GM18508 (cell line): ENCODE data around the gene PTPRB.
"Not testable (repeated sequence)": the region's sequence is repeated elsewhere in the genome, so short reads cannot be mapped to it uniquely, and the experiment has no call there.

ENCODE experiments used
- ATAC-seq: cut with Tn5 transposase; IDR thresholded peaks from one replicate; pipeline ENCODE4 v1.9.1; 2021; ENCODE audit warnings: moderate number of reproducible peaks; ENCODE audit not compliant: insufficient read depth, unreplicated experiment

The PTPRB gene

DNA sequence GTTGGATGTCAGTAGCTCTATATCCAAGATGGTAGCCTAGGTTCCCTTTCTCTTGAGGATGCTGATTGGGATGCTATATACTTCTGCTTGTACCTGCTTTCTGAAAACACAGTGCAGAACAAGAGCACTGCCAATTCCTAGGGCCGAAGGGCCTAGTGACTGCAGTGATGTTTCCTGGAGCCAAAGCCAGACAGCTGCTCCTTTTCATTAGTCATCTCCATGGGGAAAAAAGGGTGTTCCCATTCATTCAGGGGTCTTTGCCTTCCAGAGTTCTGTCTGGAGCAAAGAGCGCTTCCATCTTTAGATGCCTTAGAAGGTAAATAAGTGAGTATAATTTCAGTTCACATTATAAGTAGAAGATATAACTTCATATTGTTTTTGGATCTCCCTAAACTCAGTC is 85.5 kb downstream of the PTPRB start:
- ATAC-seq, result no peak

DNA sequence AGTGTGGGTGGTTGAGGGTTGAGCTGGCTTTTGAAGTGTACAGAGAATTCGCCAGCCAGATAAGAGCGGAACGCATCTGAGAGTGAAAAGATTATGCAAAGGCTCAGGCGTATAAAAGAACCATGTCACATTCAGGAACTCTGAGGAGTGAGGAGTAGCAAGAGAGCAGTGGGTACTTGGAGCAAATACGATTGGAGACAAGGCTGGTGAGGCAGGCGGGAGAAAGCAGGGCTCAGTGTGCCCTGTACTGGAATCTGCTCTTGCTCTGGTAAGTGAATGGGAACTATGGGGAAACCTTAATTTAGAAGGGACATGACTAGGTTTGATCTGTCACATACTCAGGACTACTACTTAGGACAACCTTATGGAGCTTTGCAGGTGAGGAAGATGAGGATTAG is 87.0 kb downstream of the PTPRB start:
- ATAC-seq, result no peak

DNA sequence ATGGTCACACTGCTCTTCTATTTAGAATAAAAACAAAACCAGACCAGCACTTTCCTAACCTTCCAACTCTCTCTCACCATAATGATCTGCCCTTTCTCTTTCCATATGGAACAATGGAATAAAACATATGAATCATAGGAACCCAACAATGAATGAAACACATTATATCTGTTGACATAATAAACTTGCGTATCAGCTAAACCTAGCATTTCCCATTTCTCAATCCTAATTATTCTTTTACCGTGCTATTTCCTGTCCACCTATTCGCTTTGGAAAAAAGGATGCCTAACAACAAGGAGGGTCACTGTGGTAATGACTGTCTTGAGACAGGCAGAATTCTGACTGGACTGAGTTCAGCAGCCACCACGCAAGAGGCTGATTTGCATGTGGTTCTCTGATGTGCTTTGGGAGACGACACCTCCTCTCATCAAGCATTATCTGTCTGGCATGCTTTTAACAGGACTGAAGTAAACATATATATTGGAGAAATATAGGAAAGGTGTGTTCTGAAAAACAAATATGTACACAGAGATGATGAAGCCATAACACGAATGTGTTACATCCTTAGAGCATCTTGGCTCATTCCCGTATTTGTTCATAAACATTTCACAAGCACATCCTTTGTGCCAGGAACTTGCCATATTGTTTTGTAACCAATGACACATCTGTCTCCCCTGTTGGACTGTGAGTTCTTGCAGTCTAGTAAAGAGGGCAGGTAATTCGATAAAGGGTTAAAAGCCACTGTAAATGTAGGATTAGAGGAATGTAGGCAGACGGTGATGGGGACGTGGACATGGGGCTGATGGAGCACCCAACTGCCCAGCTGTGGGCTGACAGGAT is 87.7 kb downstream of the PTPRB start:
- no peak for ATAC-seq

DNA sequence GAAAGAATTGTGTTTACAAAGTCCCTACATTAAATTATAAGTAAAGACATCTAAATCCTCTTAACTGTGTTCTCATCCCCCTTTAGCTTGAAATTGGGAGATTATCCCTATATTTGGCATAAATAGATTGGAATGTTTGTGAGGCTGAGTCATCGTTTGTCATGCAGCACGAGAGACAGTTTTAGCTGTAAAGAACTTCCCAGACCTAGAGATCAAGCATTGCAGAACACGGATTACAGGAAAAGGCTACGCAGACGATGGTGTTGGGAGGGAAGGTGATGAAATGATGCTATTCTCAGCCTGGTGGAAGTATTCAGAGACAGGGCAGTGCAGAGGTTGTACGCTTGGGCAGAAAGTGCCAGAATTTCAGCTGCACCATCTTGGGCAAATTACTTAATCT is 93.8 kb downstream of the PTPRB start:
- ATAC-seq, result no peak

DNA sequence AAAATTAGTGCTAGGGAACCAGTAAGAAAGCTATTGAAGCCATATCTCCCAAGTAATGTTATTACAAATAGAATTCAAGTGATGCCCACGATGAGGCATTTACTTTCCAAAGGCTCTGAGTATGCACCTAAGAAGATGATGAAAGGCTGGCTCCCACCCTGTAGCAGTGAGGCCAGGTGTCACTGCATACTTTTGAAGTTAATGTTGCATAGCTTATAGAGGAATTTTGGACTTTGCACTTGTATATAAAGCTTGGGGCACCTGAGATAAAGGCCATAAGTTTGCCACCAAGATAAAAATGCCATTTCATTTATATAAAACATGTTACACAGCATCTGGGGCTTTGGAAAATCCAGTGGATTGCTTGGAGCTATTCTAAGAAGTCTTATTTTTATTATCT is 96.2 kb downstream of the PTPRB start:
- ATAC-seq, result no peak

DNA sequence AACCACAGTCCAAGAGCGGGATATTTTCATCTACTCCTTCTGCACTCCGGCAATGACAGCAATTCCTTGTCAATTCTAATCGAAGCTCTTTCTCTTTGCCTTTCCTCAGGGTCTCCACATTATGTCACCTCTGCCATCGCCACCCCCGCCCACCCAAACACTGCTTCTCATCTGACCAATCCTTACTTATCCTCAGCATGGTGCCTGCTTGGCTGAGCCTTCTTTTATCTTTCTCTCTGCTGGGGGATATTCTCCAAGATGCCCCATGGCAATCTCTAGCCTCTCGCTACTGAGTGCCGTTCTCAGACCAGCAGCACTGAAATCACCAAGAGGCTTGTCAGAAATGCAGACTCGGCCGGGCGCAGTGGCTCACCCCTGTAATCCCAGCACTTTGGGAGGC is 100.6 kb downstream of the PTPRB start:
- no peak for ATAC-seq

DNA sequence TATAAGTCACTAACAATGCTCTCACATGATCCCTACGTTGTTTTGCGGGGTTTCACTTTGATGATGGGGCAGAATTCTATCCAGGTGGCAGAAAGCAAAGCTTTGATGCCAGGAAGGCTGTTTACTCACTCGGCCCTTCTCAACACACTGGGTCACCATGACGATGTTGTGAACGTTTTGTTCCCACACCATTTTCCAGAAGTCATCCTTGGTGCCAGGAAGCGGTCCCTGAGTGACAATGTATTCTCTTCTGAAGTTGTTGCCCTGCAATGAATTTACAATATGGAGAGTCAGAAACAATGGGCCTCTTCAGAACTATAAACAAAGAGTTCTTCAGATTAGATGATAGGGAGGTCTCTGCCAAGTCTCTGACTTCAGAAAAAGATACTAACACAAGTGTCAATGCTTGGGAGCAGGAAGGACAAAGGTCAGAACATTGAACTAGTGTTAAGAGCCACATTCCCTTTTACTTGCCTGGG is 101.3 kb downstream of the PTPRB start:
- ATAC-seq, result no peak

DNA sequence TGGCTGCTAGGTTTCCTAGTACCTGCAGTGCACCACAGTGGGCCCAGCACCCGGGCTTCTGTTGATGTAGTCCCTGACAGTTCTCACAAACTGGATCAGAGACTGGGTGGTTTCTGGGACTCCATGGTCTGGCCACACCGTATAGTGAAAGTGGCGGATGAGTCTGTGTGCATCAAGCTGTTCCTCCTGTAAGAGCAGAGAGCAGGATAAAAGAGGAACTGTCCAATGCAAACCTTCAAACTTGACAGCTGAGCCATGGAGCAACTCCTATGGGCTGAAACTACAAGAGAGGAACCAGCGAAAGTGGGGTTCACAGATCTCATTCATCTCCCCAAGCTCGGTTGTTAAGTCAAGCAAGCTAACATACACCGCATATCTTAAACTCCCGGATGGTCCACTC is 102.8 kb downstream of the PTPRB start:
- no peak for ATAC-seq

DNA sequence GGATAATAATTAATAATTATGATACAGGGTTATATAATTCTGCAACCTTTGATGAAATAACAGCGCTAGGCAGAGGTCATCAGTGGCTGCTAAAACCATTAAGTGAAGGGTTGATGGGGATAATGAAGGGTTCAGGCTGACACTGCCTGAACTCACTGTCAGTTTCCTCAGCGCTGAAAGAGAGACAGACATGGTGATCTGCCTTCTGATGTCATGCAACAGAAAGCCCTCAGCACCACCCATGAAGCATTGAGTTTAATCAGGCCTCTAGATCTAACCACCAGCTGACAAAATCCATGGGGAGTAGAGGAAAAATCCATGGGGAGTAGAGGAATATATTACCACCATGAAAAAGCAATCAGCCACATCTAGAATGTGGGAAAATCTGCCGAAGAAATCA is 107.6 kb downstream of the PTPRB start:
- ATAC-seq, result no peak

DNA sequence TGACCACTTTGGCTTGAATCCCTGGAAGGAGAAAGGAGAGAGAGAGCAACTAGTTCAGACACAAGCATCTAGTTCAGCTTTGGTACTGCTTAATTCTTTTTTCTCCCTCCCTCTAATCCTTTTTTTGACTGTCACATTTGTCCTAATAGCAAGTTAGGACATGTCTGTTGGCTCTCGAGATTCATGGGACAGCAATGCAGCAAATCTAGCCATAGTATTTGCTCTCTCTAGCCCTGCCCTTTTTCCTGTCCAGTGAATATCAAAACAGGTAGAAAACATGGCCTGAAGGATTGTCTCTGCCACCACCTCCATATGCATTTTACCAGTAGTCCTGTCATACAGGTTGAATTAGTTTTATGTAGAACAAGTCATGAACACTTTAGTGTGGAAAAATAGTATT is 116.4 kb downstream of the PTPRB start:
- no peak for ATAC-seq

DNA sequence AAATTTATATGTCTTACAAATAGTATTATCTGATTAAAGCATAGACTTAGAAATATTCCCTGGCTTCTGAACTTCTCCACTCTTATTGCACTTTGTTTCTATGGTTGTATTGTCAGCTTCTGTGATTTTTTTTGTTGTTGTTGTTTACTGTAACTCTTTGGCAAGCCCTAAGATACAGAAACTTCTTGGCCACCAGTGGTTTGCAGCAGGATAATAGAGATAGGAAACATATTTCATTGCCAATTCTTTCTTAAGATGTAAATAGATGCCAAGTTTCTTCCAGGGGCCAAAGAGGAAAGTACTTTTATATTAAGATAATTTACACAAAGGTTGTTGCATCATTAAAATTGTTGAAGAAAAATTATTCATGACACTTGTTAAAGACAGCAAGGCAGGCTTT is 123.8 kb downstream of the PTPRB start:
- ATAC-seq, result no peak

DNA sequence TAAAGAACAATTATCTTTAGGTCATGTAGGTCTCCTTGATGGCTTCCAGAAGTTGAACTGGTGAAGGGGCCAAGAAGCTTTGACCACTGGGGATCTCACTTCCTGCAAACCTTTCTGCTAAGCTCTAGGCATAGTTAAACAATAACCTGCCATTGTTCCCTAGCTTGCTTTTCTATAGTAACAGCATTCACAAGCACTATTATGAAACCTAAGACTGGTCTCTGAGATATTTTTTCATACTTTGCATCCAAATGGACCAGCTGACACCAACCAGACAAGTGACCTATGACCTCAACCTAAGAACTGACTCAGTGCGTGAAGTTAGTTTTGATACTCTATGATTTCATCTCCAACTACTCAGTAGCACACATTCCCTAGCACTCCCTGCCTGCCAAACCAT is 129.1 kb downstream of the PTPRB start:
- peak; percentile 61 for ATAC-seq

DNA sequence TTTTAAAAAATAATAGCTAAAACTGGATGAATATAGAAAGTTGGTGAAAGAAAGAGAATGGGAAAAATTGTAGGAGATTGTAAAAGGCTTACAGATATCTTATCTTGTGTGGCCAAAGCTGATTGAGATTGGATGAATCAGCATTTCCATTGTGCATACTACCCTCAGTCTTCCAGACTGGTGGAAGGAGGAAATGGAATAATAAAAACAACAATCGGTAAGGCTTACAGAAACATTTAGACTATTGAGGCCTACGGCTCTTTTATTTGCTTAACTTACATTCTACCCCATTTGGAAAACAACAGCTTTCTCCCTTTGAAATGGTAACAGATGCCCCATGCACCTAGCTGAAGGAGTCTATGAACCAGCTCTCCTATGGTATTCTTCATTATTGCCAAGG is 129.8 kb downstream of the PTPRB start:
- ATAC-seq, result no peak

DNA sequence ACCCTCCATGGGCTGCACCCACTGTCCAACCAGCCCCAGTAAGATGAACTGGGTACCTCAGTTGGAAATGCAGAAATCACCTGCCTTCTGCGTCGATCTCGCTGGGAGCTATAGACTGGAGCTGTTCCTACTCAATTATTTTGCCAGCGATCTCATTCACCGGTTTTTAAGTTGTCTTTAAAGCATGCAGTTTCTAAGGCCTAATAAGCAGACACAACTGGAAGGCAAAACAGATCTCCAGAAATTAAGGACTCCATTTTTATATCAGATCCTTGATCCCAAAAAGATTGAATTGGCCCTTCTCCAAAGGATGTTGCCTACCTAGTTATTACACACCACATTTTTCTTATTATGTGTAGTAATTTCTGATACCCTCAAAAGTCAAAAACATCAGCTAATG is 139.7 kb downstream of the PTPRB start:
- ATAC-seq, result no peak

DNA sequence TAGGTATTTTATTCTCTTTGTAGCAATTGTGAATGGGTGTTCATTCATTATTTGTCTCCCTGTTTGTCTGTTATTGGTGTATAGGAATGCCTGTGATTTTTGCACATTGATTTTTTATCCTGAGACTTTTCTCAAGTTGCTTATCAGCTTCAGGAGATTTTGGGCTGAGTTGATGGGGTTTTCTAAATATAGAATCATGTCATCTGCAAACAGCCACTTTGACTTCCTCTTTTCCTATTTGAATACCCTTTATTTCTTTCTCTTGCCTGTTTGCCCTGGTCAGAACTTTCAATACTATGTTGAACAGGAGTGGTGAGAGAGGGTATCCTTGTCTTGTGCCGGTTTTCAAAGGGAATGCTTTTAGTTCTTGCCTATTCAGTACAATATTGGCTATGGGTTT is 144.3 kb downstream of the PTPRB start:
- not testable (repeated sequence) for ATAC-seq

DNA sequence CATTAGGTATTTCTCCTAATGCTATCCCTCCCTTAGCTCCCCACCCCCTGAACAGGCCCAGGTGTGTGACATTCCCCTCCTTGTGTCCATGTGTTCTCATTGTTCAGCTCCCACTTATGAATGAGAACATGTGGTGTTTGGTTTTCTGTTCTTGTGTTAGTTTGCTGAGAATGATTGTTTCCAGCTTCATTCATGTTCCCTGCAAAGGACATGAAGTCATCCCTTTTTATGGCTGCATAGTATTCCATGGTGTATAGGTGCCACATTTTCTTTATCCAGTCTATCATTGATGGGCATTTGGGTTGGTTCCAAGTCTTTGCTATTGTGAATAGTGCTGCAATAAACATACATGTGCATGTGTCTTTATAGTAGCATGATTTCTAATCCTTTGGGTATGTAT is 146.3 kb downstream of the PTPRB start:
- ATAC-seq, result not testable (repeated sequence)

DNA sequence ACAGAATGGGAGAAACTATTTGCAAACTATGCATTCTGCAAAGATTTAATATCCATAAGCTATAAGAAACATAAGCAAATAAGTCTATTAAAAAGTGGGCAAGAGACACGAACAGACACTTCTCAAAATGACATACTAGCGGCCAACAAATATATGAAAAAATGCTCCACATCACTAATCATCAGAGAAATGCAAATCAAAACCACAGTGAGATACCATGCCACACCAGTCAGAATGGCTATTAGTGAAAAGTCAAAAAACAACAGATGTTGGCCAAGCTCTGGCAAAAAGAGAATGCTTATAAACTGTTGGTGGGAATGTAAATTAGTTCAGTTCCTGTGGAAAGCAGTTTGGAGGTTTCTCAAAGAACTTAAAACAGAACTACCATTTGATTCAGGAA is 149.8 kb downstream of the PTPRB start:
- ATAC-seq, result no peak

DNA sequence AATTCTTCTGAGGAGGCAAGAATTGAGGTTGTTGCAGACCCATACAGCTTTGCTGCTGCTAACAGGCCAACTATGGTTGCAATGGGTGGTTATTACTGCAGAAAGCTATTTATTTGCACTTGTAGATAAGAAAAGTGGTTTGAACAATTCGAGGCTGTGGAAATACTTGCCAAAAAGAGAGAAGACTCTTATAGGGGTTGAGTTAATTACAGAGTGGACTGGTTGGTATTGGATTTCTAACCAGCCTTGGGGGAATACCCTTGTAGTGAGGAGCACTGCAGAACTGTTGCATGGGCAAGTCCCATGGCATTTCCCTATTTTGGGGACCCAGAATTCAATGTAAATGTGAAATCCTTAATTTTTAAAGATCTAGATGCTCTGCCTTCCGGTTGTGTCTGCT is 150.6 kb downstream of the PTPRB start:
- ATAC-seq, result no peak

DNA sequence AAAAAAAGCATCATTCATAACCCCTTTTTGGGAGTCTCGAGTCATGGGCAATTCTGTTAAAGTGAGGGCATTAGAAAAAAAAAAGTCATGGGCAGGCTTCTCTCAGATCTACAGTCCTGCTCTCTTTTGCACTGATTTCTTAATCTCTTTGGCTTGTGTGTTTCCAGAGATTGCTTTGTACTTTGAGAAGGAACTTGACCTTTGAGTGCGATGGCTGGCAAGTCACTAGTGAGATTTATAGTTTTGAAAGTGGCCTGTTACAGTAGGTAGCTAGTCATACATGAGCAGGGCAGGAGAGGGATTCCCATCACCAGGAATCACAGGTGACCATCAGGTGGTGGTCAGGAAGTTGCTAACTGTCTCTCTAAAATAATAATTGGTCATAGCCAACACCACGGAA is 151.5 kb downstream of the PTPRB start:
- ATAC-seq, result no peak

DNA sequence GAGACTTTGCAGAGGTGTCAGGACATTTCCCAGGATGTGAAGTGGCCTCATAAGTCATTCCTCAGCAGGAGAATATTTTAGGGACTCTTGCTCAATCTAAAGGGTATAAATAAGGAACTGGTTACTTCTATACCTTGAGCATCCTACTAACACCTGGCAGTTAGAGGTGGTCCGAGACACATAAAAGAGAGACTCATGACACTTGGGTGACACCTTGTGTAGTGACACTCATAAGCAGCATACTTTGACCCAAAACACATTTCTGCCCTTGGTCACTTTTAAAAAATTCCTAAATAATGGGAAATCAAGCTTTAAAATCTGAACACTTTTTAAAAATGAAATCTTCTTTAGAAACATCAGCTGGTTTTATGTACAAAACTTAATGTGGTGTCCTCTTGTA is 152.8 kb downstream of the PTPRB start:
- ATAC-seq, result no peak

DNA sequence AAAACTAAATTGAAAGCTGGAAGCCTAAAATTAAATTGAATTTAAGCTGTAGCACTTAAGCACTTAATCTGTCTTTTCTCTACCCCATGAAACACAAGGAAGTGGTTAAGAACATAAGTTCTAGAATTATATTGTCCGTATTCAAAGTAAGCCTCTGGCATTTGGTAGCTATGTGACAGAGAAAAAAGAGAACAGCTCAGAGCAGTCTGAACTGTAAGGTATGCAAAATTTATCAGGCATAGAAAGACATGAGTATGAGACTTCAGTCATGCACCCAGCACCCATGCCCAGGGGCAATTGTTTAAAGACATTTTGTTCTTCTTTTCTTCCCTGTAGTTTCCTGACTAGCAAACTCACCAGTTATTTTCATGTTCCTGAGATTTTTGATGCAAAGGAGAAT is 154.5 kb downstream of the PTPRB start:
- ATAC-seq, result no peak

DNA sequence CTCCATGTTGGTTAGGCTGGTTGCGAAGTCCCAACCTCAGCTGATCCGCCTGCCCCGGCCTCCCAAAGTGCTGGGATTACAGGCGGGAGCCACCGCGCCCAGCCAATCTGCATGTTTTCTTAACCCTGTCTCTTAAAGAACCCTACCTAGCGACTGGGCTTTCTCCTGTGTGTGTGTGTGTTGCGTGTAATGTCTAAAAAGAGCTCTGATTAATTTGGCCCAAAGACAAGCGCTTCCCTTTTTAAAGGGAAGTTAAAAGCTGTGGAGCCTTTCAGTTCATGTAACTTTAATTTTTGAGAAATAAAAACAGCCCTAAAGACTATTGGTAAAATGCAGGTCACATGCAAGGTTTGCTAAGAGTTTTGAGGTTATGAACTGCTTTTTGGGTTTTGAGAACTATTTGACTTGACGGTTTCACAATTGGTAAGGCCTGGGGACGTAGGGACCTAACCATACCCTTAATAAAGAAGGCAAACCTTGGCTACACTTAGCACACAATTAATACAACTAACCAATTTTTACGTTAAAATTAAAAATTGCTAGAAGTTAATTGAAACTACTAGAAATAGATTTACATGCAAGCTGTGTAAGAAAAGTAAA is 167.9 kb downstream of the PTPRB start:
- no peak for ATAC-seq
